Measurements from ENCODE around the gene POTEF. TPM values are rescaled to one million over a fixed set of nuclear protein-coding genes. Genes with fewer than 3 reads are reported as not detected.
"Not testable (repeated sequence)": the region's sequence is repeated elsewhere in the genome, so short reads cannot be mapped to it uniquely, and the experiment has no call there.

Gene POTEF
- total and polyA plus RNA-seq, 2 donors (not counting 3 experiments of a cell fraction or from before 2014, with no cell fraction given) = 0.04 TPM; not detected in 1

- H3K36me3 ChIP-seq (ENCODE audit: control insufficient read depth in 2 of 2, extremely low read depth in 1 of 2, insufficient read depth in 2 of 2, low read length in 2 of 2); DNase-seq (ENCODE audit: low read depth, low spot score); POLR2A ChIA-PET; H4K20me1 ChIP-seq (replicated peaks; ENCODE audit: control insufficient read depth, extremely low read depth, insufficient read depth, low read length); H3K4me2 ChIP-seq (ENCODE audit: insufficient read depth, low read length); H2AFZ ChIP-seq (ENCODE audit: low read depth, low read length); H3K27ac ChIP-seq (ENCODE audit: insufficient read depth, low read depth, low read length); H3K4me3 ChIP-seq (replicated peaks in 1 of 3; ENCODE audit: insufficient read depth in 1 of 3, low read depth in 1 of 3, low read length in 3 of 3); H3K4me1 ChIP-seq (ENCODE audit: control insufficient read depth, extremely low read depth, insufficient read depth, low read length); FAIRE-seq; H3K9me1 ChIP-seq (replicated peaks; ENCODE audit: control insufficient read depth, extremely low read depth, insufficient read depth, low read length); H3K79me2 ChIP-seq (ENCODE audit: control insufficient read depth, insufficient read depth, low read length); intact Hi-C loops (cut with micrococcal nuclease); H3K27me3 ChIP-seq (ENCODE audit: control insufficient read depth in 2 of 2, insufficient read depth in 2 of 2, low read length in 2 of 2); CTCF ChIA-PET; H3K9ac ChIP-seq (replicated peaks; ENCODE audit: extremely low read depth, insufficient read depth, low read length); dilution Hi-C loops (cut with MboI; ENCODE audit: extremely low pct_ligation_motif_present, low sequenced_read_pairs); BruUV-seq (replicated peaks); H3K9me3 ChIP-seq (replicated peaks; ENCODE audit: control insufficient read depth, insufficient read depth, low read length): not testable (repeated sequence)
These were observed 69.0 kb downstream of the POTEF start for GRCh38 chr2:130059982-130060381.

- H3K27me3 ChIP-seq (ENCODE audit: control insufficient read depth in 2 of 2, insufficient read depth in 2 of 2, low read length in 2 of 2); H3K79me2 ChIP-seq (ENCODE audit: control insufficient read depth, insufficient read depth, low read length); DNase-seq (ENCODE audit: low read depth, low spot score); POLR2A ChIA-PET; H4K20me1 ChIP-seq (replicated peaks; ENCODE audit: control insufficient read depth, extremely low read depth, insufficient read depth, low read length); H2AFZ ChIP-seq (ENCODE audit: low read depth, low read length); H3K4me2 ChIP-seq (ENCODE audit: insufficient read depth, low read length); BruUV-seq (replicated peaks); H3K9me3 ChIP-seq (replicated peaks; ENCODE audit: control insufficient read depth, insufficient read depth, low read length); dilution Hi-C loops (cut with MboI; ENCODE audit: extremely low pct_ligation_motif_present, low sequenced_read_pairs); H3K27ac ChIP-seq (ENCODE audit: insufficient read depth, low read depth, low read length); H3K9me1 ChIP-seq (replicated peaks; ENCODE audit: control insufficient read depth, extremely low read depth, insufficient read depth, low read length); CTCF ChIA-PET; H3K4me3 ChIP-seq (replicated peaks in 1 of 3; ENCODE audit: insufficient read depth in 1 of 3, low read depth in 1 of 3, low read length in 3 of 3); H3K9ac ChIP-seq (replicated peaks; ENCODE audit: extremely low read depth, insufficient read depth, low read length); H3K36me3 ChIP-seq (ENCODE audit: control insufficient read depth in 2 of 2, extremely low read depth in 1 of 2, insufficient read depth in 2 of 2, low read length in 2 of 2); H3K4me1 ChIP-seq (ENCODE audit: control insufficient read depth, extremely low read depth, insufficient read depth, low read length); FAIRE-seq; intact Hi-C loops (cut with micrococcal nuclease): not testable (repeated sequence)
These were observed 72.7 kb downstream of the POTEF start for GRCh38 chr2:130056336-130056735.

GRCh38 chr2:130053217-130053911, 75.7 kb downstream of the POTEF start:
- DNase-seq (ENCODE audit: low read depth, low spot score); BruUV-seq (replicated peaks); intact Hi-C loops (cut with micrococcal nuclease); H3K4me2 ChIP-seq (ENCODE audit: insufficient read depth, low read length); dilution Hi-C loops (cut with MboI; ENCODE audit: extremely low pct_ligation_motif_present, low sequenced_read_pairs); H3K27me3 ChIP-seq (ENCODE audit: control insufficient read depth in 2 of 2, insufficient read depth in 2 of 2, low read length in 2 of 2); H3K27ac ChIP-seq (ENCODE audit: insufficient read depth, low read depth, low read length); H3K79me2 ChIP-seq (ENCODE audit: control insufficient read depth, insufficient read depth, low read length); H2AFZ ChIP-seq (ENCODE audit: low read depth, low read length); POLR2A ChIA-PET; H3K4me1 ChIP-seq (ENCODE audit: control insufficient read depth, extremely low read depth, insufficient read depth, low read length); H3K9ac ChIP-seq (replicated peaks; ENCODE audit: extremely low read depth, insufficient read depth, low read length); H3K9me1 ChIP-seq (replicated peaks; ENCODE audit: control insufficient read depth, extremely low read depth, insufficient read depth, low read length); CTCF ChIA-PET; H3K4me3 ChIP-seq (replicated peaks in 1 of 3; ENCODE audit: insufficient read depth in 1 of 3, low read depth in 1 of 3, low read length in 3 of 3); H4K20me1 ChIP-seq (replicated peaks; ENCODE audit: control insufficient read depth, extremely low read depth, insufficient read depth, low read length); H3K9me3 ChIP-seq (replicated peaks; ENCODE audit: control insufficient read depth, insufficient read depth, low read length); H3K36me3 ChIP-seq (ENCODE audit: control insufficient read depth in 2 of 2, extremely low read depth in 1 of 2, insufficient read depth in 2 of 2, low read length in 2 of 2); FAIRE-seq: not testable (repeated sequence)

- dilution Hi-C loops (cut with MboI; ENCODE audit: extremely low pct_ligation_motif_present, low sequenced_read_pairs); H3K4me2 ChIP-seq (ENCODE audit: insufficient read depth, low read length); CTCF ChIA-PET; H3K27me3 ChIP-seq (ENCODE audit: control insufficient read depth in 2 of 2, insufficient read depth in 2 of 2, low read length in 2 of 2); intact Hi-C loops (cut with micrococcal nuclease); H4K20me1 ChIP-seq (replicated peaks; ENCODE audit: control insufficient read depth, extremely low read depth, insufficient read depth, low read length); FAIRE-seq; H2AFZ ChIP-seq (ENCODE audit: low read depth, low read length); H3K27ac ChIP-seq (ENCODE audit: insufficient read depth, low read depth, low read length); H3K9me3 ChIP-seq (replicated peaks; ENCODE audit: control insufficient read depth, insufficient read depth, low read length); H3K79me2 ChIP-seq (ENCODE audit: control insufficient read depth, insufficient read depth, low read length); BruUV-seq (replicated peaks); DNase-seq (ENCODE audit: low read depth, low spot score); H3K4me3 ChIP-seq (replicated peaks in 1 of 3; ENCODE audit: insufficient read depth in 1 of 3, low read depth in 1 of 3, low read length in 3 of 3); H3K4me1 ChIP-seq (ENCODE audit: control insufficient read depth, extremely low read depth, insufficient read depth, low read length); POLR2A ChIA-PET; H3K36me3 ChIP-seq (ENCODE audit: control insufficient read depth in 2 of 2, extremely low read depth in 1 of 2, insufficient read depth in 2 of 2, low read length in 2 of 2); H3K9me1 ChIP-seq (replicated peaks; ENCODE audit: control insufficient read depth, extremely low read depth, insufficient read depth, low read length); H3K9ac ChIP-seq (replicated peaks; ENCODE audit: extremely low read depth, insufficient read depth, low read length): not testable (repeated sequence)
These were observed 76.6 kb downstream of the POTEF start for GRCh38 chr2:130052376-130052775.
